HCT116 (cell line): ENCODE results near the gene VSTM2B. TPM values are rescaled to one million over a fixed set of nuclear protein-coding genes. Genes with fewer than 3 reads are reported as not detected.

ENCODE experiments used
- ATAC-seq: fragments of 200-7000 bp; cut with Tn5 transposase; 2 replicates; pipeline ENCODE4 v1.9.1; 2020; ENCODE audit warnings: mild to moderate bottlenecking, moderate library complexity
- BruUV-seq: library from RNA; stranded (reverse); fragments of 400-500 nt; replicated peaks from 2 replicates; lab custom pipeline; 2021; lab: Mats Ljungman, UMichigan
- CTCF ChIA-PET: fragments of 300-600 bp; sonication (Branson Sonifier 250); formaldehyde crosslinking; loops from one replicate; lab custom pipeline; 2021; ENCODE audit warnings: antibody characterized with exemption; lab: Charles Lee
- POLR2A ChIA-PET: fragments of 300-600, 350-600 bp; sonication (Branson Sonifier 250); formaldehyde crosslinking; loops from one replicate; lab custom pipeline; 2021; ENCODE audit warnings: antibody characterized with exemption; lab: Charles Lee
- RAD21 ChIA-PET, 2 experiments: fragments of 300-600 bp; sonication (Branson Sonifier 250); formaldehyde crosslinking; loops; one replicate each; lab custom pipeline; 2023; ENCODE audit warnings: low total read pairs in 2 of 2; ENCODE audit not compliant: uncharacterized antibody in 2 of 2, unreplicated experiment in 2 of 2, low non-redundant PET in 1 of 2; lab: Charles Lee
- DNase-seq: peaks from one replicate; pipeline ENCODE4 v3.0.0-alpha.2; 2010; ENCODE audit warnings: low read depth, low spot score
- H2AFZ ChIP-seq: fragments of 200-600 bp; shearing (Covaris generic), sonication (generic); 2 replicates; pipeline ENCODE4 v1.6.1; 2017; ENCODE audit warnings: low read depth, mixed run types, mixed read lengths, antibody characterized with exemption, low read length; ENCODE audit not compliant: poor library complexity, severe bottlenecking
- H3K27ac ChIP-seq: 2 replicates; pipeline ENCODE4 v1.5.1; 2012; ENCODE audit warnings: low read depth, low read length
- H3K27me3 ChIP-seq: fragments of 200-600 bp; sonication (generic); 2 replicates; pipeline ENCODE4 v1.6.1; 2016; ENCODE audit warnings: mixed run types, low read length, mixed read lengths; ENCODE audit not compliant: insufficient read depth
- H3K36me3 ChIP-seq, 2 experiments: fragments of 200-500 bp in 1 of 2; fragments of 200-600 bp in 1 of 2; sonication (Bioruptor generic) in 1 of 2; sonication (generic) in 1 of 2; 2 replicates each; pipeline versions ENCODE4 v1.5.1 to v1.6.1; 2014 to 2016; ENCODE audit warnings: low read length in 2 of 2, inconsistent platforms in 1 of 2, mixed read lengths in 1 of 2, mixed run types in 1 of 2; ENCODE audit not compliant: insufficient read depth in 2 of 2, control insufficient read depth in 1 of 2
- H3K4me1 ChIP-seq, 2 experiments: fragments of 200-600 bp in 1 of 2; sonication (generic) in 1 of 2; 2 replicates each; pipeline versions ENCODE4 v1.5.1 to v1.6.1; 2012 to 2017; ENCODE audit warnings: low read length in 2 of 2, inconsistent platforms in 1 of 2, mild to moderate bottlenecking in 1 of 2, mixed read lengths in 1 of 2, mixed run types in 1 of 2, moderate library complexity in 1 of 2; ENCODE audit not compliant: insufficient read depth in 2 of 2, control insufficient read depth in 1 of 2
- H3K4me2 ChIP-seq: fragments of 200-600 bp; sonication (generic); 2 replicates; pipeline ENCODE4 v1.6.1; 2017; ENCODE audit warnings: mixed run types, low read length, mixed read lengths
- H3K4me3 ChIP-seq, 2 experiments: fragments of 200-600 bp in 1 of 2; sonication (generic) in 1 of 2; replicated peaks in 1 of 2; 2 replicates each; pipeline ENCODE4 v1.5.1; 2011 to 2016; ENCODE audit warnings: low read length in 2 of 2, control low read depth in 1 of 2, low read depth in 1 of 2, mild to moderate bottlenecking in 1 of 2, mixed read lengths in 1 of 2, mixed run types in 1 of 2
- H3K79me2 ChIP-seq: fragments of 200-600 bp; sonication (generic); 2 replicates; pipeline ENCODE4 v1.6.1; 2017; ENCODE audit warnings: mild to moderate bottlenecking, mixed run types, low read length, moderate library complexity, mixed read lengths; ENCODE audit not compliant: insufficient read depth
- H3K9ac ChIP-seq: fragments of 200-600 bp; sonication (generic); 2 replicates; pipeline ENCODE4 v1.6.1; 2016; ENCODE audit warnings: low read length, mixed read lengths
- H3K9me2 ChIP-seq: fragments of 200-600 bp; sonication (generic), shearing (Covaris generic); 2 replicates; pipeline ENCODE4 v1.6.1; 2017; ENCODE audit warnings: mixed run types, mild to moderate bottlenecking, moderate library complexity; ENCODE audit not compliant: insufficient read depth
- H3K9me3 ChIP-seq, 2 experiments: fragments of 200-500 bp in 1 of 2; fragments of 200-600 bp in 1 of 2; sonication (Bioruptor generic) in 1 of 2; sonication (generic) in 1 of 2; 2 replicates each; pipeline ENCODE4 v1.6.1; 2014 to 2017; ENCODE audit warnings: low read length in 2 of 2, mixed read lengths in 2 of 2, inconsistent platforms in 1 of 2, low read depth in 1 of 2, mild to moderate bottlenecking in 1 of 2, mixed run types in 1 of 2, moderate library complexity in 1 of 2; ENCODE audit not compliant: control insufficient read depth in 1 of 2, insufficient read depth in 1 of 2
- H4K20me1 ChIP-seq: fragments of 200-600 bp; sonication (generic), shearing (Covaris generic); 2 replicates; pipeline ENCODE4 v1.6.1; 2017; ENCODE audit warnings: mixed run types, mild to moderate bottlenecking, moderate library complexity; ENCODE audit not compliant: insufficient read depth
- CBX3 ChIP-seq: IDR thresholded peaks from 2 replicates; pipeline ENCODE4 v1.6.1; 2012; ENCODE audit warnings: low read depth
- CEBPB ChIP-seq: IDR thresholded peaks from 2 replicates; pipeline ENCODE4 v1.6.1; 2012; ENCODE audit warnings: low read depth
- EGR1 ChIP-seq: IDR thresholded peaks from 2 replicates; pipeline ENCODE4 v1.6.1; 2012; ENCODE audit warnings: low read depth
- EZH2 ChIP-seq: fragments of 200-600 bp; sonication (generic); IDR thresholded peaks from 2 replicates; pipeline ENCODE4 v1.6.1; 2017; ENCODE audit warnings: antibody characterized with exemption, mixed run types
- FOSL1 ChIP-seq: IDR thresholded peaks from 2 replicates; pipeline ENCODE4 v1.6.1; 2012; ENCODE audit warnings: low read depth
- JUND ChIP-seq: IDR thresholded peaks from 2 replicates; pipeline ENCODE4 v1.6.1; 2012
- POLR2A ChIP-seq: IDR thresholded peaks from 2 replicates; pipeline ENCODE4 v1.7.0; 2011; ENCODE audit warnings: borderline replicate concordance; ENCODE audit not compliant: insufficient read depth, insufficient read length; ENCODE audit errors: extremely low read depth
- POLR2AphosphoS5 ChIP-seq: IDR thresholded peaks from 2 replicates; pipeline ENCODE4 v1.6.1; 2011; ENCODE audit warnings: mild to moderate bottlenecking, low read depth, low read length, moderate library complexity
- REST ChIP-seq: IDR thresholded peaks from 2 replicates; pipeline ENCODE4 v1.6.1; 2012; ENCODE audit warnings: low read depth
- YY1 ChIP-seq: IDR thresholded peaks from 2 replicates; pipeline ENCODE4 v1.6.1; 2011; ENCODE audit warnings: low read length, low read depth, moderate library complexity, mild to moderate bottlenecking; ENCODE audit not compliant: insufficient replicate concordance; ENCODE audit errors: extremely low read depth
- ZBTB33 ChIP-seq: IDR thresholded peaks from 2 replicates; pipeline ENCODE4 v1.6.1; 2011; ENCODE audit warnings: mild to moderate bottlenecking, low read length, moderate library complexity; ENCODE audit not compliant: insufficient replicate concordance; ENCODE audit errors: extremely low read depth
- ZFX ChIP-seq: fragments of 450-650 bp; IDR thresholded peaks from 2 replicates; pipeline ENCODE4 v1.6.1; 2017
- intact Hi-C: fragments of 100-400 bp; cut with micrococcal nuclease; formaldehyde crosslinking; loops from 2 replicates; pipeline ENCODE4 v1.10.0; 2022
- total RNA-seq: library from RNA; stranded (reverse); gene quantifications from one replicate; pipeline ENCODE4 v1.2.1, GENCODE V29; 2021; ENCODE audit not compliant: unreplicated experiment

The VSTM2B gene
- total RNA-seq, 1 experiment from 2014 or later = not detected

- TF ChIP-seq ZBTB33 = no peak
Observed at GRCh38 chr19:29480507-29480906, 45.3 kb upstream of the VSTM2B start (continued).

- Histone ChIP-seq H3K9me3 (no peaks in the 10 kb centered on the region; a peak in 1 of 4 replicates), H3K36me3 (no peaks in the 10 kb centered on the region), H3K27ac (no peak overlapping the region), H3K27me3 (peaks cover 4% of the 10 kb centered on the region; the same call in 1 of the 2 replicates), H4K20me1 (no peaks in the 10 kb centered on the region), H3K4me3 (no peak overlapping the region), H3K4me2 (no peak overlapping the region), H3K9ac (no peak overlapping the region), H2AFZ (no peak overlapping the region), H3K79me2 (no peaks in the 10 kb centered on the region), H3K4me1 (no peaks in the 10 kb centered on the region), H3K9me2 (no peaks in the 10 kb centered on the region)
- ChIA-PET POLR2A (no interaction called here), CTCF (no interaction called here), RAD21 (no interaction called here)
- intact Hi-C loops = no loop called here
- ATAC-seq = no peak
- no TSS peak for BruUV-seq
- no peak for TF ChIP-seq YY1
- no peak for TF ChIP-seq JUND
- no peak for TF ChIP-seq FOSL1
- no peak for TF ChIP-seq CBX3
- TF ChIP-seq EGR1 = no peak
- TF ChIP-seq POLR2A = no peak
- no peak for TF ChIP-seq EZH2
- TF ChIP-seq POLR2AphosphoS5 = no peak
- no peak for TF ChIP-seq REST
- no peak for TF ChIP-seq ZFX
- TF ChIP-seq CEBPB = no peak
- no peak for DNase-seq
Observed at GRCh38 chr19:29482855-29483640, 42.7 kb upstream of the VSTM2B start.
